ENCODE measurements around the gene RBM3. TPM values are rescaled to one million over a fixed set of nuclear protein-coding genes. Genes with fewer than 3 reads are reported as not detected.

The RBM3 gene
- total RNA-seq, 1 donor from 2014 or later: 119 TPM

DNA sequence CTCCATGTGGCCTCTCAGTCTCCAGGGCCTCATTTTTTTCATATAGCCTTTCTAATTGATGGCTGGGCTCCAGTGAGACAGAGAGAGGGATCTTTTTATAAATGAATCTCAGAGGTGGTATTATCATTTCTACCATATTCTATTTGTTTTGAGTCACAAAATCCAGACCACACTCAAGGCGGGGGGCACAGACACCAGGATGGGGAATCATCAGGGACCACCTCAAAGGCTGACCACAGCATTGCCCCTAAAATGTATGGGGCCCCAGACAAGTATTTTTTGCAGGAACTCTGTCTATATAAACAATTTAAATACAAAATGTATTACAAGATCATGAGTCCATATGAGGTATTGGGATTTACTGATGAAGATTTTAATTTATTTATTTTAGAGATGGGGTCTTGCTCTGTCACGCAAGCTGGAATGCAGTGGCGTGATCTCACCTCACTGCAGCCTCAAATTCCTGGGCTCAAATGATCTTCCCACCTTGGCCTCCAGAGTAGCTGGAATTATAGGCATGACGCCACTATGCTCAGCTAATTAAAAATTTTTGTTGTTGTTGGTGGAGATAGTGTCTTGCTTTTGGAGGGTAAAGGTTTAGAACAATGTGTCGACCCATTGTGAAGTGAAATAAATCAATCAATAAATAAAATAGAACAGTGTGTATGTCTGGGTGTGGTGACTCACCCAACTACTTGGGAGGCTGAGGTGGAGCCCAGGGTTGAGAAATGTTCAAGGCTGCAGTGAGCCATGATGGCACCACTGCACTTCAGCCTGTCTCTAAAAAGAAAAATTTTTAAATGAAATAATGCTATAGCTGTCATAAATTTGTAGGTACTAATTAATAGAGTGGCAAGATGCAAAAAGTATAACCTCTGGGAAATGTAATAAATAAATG is 52.4 kb downstream of the RBM3 start:
- intact Hi-C loops (cut with DNase I): no loop called here
- H3K27me3 ChIP-seq: no peaks in the 10 kb centered on the region
- H3K27ac ChIP-seq: no peak overlapping the region
- no peaks in the 10 kb centered on the region for H3K9me3 ChIP-seq
- peaks cover 0 to under 1% of the 10 kb centered on the region in 2 donors for H3K4me1 ChIP-seq
- no peak overlapping the region for H3K4me3 ChIP-seq
- H3K36me3 ChIP-seq: no peaks in the 10 kb centered on the region
- no peak for DNase-seq (ENCODE audit: low spot score in 2 of 2)
- TF ChIP-seq, protein P1, sequence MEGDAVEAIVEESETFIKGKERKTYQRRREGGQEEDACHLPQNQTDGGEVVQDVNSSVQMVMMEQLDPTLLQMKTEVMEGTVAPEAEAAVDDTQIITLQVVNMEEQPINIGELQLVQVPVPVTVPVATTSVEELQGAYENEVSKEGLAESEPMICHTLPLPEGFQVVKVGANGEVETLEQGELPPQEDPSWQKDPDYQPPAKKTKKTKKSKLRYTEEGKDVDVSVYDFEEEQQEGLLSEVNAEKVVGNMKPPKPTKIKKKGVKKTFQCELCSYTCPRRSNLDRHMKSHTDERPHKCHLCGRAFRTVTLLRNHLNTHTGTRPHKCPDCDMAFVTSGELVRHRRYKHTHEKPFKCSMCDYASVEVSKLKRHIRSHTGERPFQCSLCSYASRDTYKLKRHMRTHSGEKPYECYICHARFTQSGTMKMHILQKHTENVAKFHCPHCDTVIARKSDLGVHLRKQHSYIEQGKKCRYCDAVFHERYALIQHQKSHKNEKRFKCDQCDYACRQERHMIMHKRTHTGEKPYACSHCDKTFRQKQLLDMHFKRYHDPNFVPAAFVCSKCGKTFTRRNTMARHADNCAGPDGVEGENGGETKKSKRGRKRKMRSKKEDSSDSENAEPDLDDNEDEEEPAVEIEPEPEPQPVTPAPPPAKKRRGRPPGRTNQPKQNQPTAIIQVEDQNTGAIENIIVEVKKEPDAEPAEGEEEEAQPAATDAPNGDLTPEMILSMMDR (IDR thresholded peaks at IDR 0.05): no peak

Other genes with a start within 250 kb of the RBM3 start
- not detected for gene SSX3, start 217.8 kb upstream of the RBM3 start, total RNA-seq
- not detected for gene SSX4, start 190.9 kb upstream of the RBM3 start, total RNA-seq
- gene SSX4B, start 162.5 kb upstream of the RBM3 start, total RNA-seq: not detected
- 39.6 TPM for gene SLC38A5, start 104.2 kb upstream of the RBM3 start, total RNA-seq
- 159 TPM for gene FTSJ1, start 98.3 kb upstream of the RBM3 start, total RNA-seq
- gene PORCN, start 65.5 kb upstream of the RBM3 start, total RNA-seq: 6.2 TPM
- gene EBP, start 52.7 kb upstream of the RBM3 start, total RNA-seq: 76.2 TPM
- gene TBC1D25, start 34.8 kb upstream of the RBM3 start, total RNA-seq: 8.2 TPM
- gene WDR13, start 23.0 kb downstream of the RBM3 start, total RNA-seq: 87.1 TPM
- gene WAS, start 109.3 kb downstream of the RBM3 start, total RNA-seq: 29.5 TPM
- 0.21 TPM for gene SUV39H1, start 122.2 kb downstream of the RBM3 start, total RNA-seq
- gene GLOD5, start 187.3 kb downstream of the RBM3 start, total RNA-seq: not detected
- gene GATA1, start 212.1 kb downstream of the RBM3 start, total RNA-seq: not detected
- gene HDAC6, start 227.6 kb downstream of the RBM3 start, total RNA-seq: 157 TPM